ENCODE results near the gene L3MBTL4.

Gene L3MBTL4

GRCh38 chr18:6363216-6363615, 51.5 kb downstream of the L3MBTL4 start:
- no peak for DNase-seq (ENCODE audit: low spot score)

DNA sequence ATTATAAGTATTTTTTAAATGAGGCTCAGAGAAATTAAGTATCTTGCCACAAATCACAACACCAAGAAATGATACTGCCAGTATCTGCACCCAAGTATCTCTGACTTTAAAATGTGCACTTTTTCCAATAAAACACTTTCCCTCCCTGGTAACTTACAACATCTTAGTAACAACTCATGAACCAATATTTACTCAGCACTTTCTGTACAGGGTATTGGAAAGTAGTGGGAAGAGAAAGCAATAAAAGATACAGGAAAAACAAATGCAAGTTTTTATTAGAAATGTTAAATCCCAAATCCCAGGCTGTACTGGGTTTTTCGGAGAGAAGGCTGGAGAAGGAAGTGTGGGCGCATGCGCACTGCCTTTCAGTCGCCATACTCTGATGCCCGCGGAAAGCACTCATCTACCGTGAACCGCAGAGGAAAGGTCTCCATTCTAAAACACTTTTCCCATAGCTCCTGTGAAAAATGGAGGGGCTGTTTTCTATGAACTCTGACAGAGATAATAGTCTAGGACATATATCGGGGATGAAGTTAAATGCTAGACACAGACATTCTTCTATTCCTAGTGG, 52.1 kb downstream of the L3MBTL4 start:
- DNase-seq (ENCODE audit: low spot score), result no peak

GRCh38 chr18:6357668-6358067, 57.0 kb downstream of the L3MBTL4 start:
- DNase-seq (ENCODE audit: low spot score), result no peak

DNA sequence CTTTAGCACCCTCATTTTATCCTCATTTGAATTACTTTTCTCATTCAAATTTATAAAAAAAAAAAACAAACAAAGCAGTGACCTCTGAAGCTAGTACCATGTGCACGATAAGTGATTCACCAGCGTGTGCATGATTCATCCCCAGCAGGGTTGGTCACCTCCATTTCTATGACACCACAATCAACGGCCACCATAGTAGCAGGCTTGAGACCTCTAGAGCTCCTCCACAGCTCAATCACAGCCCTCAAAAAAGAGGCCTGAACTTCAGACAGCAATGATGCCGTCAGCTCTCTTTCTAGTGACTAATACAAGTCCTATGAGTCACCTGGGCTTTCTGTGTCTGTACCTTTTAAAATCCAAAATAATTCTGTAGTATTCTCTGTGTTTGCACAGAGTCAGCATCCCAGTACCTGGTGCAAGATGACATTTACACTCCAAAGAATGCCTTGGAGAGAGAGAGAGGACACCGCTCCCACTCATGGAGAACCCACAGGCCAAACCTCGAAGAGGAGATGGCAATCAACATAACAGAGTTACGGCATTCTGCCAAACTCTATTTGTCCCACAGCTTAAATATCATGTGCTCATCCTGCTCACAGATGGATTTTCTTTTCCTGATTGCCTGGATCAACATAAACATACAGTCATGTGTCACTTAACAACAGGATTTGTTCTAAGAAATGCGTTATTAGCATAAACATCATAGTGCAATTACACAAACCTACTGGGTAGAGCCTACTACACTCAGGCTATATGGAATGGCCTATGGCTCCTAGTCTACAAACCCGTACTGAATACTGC, 58.7 kb downstream of the L3MBTL4 start:
- DNase-seq (ENCODE audit: low spot score), result no peak

DNA sequence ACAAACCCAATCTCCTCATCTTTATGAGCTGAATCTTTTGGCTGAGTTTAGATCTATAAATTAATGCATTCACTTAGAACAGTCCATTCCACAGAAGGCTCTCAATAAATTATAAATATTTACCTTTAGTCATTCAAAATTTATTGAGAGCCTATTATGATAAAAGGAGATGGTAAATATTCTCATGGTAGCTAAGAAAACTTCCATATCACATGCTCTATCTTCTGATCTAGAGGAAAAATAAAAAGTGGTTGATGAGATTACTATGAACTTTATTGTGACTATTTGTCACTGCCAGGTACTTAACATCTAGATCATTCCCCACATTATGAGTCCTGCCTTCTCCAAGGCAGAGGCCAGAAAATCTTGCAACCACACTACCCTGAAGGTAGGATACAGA, 62.4 kb downstream of the L3MBTL4 start:
- DNase-seq (ENCODE audit: low spot score), result no peak

DNA sequence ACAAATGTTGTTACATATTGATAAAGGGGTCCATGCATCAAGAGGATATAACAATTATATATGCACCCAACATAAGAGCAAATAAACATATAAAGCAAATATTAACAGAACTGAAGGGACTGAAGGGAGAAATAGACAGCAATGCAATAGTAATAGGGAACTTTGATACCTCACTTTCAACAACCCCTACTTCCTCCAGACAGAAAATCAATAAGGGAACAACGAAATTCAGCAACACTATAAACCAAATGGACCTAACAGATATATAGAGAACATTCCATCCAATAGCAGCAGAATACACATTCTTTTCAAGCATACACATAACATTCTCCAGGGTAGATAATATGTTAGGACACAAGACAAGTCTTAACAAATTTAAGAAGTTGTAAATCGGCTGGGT, 71.7 kb downstream of the L3MBTL4 start:
- DNase-seq (ENCODE audit: low spot score), result no peak

DNA sequence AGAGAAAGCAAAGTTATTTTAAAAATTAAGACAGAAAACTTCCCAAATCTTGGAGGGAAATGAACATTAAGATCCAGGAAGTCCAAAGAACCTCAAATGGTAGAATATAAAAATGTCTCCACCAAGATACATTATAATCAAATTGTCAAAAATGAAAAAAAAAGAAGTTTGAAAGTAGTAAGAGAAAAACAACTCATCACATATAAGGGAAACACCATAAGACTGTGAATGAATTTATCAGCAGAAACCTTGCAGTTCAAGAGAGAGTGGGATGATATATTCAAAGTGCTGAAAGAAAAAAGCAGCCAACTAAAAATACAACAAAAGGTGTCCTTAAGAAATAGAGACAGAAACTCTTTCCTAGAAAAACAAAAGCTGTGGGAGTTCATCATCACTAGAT, 73.0 kb downstream of the L3MBTL4 start:
- no peak for DNase-seq (ENCODE audit: low spot score)

- no peak for DNase-seq (ENCODE audit: low spot score)
Measured at GRCh38 chr18:6341303-6341702, 73.4 kb downstream of the L3MBTL4 start.

GRCh38 chr18:6340121-6340520, 74.6 kb downstream of the L3MBTL4 start:
- no peak for DNase-seq (ENCODE audit: low spot score)

- DNase-seq (ENCODE audit: low spot score), result no peak
Measured at GRCh38 chr18:6336239-6336638, 78.5 kb downstream of the L3MBTL4 start.

- no peak for DNase-seq (ENCODE audit: low spot score)
Measured at GRCh38 chr18:6333981-6334380, 80.7 kb downstream of the L3MBTL4 start.

- no peak for DNase-seq (ENCODE audit: low spot score)
Measured at GRCh38 chr18:6331872-6332271, 82.8 kb downstream of the L3MBTL4 start.

GRCh38 chr18:6330786-6331185, 83.9 kb downstream of the L3MBTL4 start:
- no peak for DNase-seq (ENCODE audit: low spot score)

DNA sequence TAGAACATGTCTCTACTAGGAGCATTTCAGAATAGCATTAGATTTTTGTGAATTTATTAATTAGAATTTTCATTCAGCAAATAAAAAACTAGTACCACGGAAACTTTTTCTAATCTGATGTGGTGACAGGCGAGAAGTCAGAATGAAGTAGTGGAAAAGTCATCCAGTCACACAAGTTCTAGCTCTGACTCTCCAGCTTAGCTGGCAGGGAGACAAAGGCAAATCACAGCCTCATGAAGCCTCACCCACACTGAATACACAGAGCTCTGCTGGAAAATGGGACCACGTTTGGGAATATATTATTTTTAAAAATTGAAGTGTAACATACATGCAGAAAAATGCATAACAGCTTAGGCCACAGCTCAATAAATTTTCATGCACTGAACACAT, 86.1 kb downstream of the L3MBTL4 start:
- DNase-seq (ENCODE audit: low spot score), result no peak

DNA sequence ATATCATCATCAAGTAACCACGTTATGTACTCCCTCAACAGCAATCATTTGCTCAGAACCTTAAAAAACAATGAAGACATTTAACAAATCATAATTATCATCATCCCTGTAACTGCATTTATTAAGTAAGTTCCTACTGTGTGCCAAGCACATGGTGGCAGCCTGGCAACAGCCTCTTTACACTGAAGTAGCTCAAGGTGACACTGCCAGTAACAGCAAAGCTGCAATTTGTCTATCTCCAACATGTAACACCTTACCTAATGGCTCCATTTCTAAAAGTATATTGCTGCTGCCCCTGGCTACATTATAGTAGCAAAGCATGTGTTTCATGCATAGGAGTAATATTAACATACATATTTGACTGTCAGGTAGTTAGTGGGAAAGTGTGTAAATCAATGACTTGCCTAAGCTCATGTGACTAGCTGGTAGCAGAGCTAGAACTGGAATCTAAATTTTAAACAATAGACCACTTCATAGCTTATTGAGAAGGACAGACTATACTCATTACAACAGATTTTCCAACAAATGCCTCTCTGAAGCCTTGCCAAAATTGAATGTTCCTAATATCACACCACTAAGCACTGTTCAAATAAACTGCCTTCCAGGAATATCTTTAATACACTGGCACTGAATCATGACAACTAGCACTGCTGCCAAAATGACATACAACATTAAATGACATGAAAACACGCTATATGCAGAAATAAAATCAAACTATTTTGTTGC, 86.7 kb downstream of the L3MBTL4 start:
- no peak for DNase-seq (ENCODE audit: low spot score)

DNA sequence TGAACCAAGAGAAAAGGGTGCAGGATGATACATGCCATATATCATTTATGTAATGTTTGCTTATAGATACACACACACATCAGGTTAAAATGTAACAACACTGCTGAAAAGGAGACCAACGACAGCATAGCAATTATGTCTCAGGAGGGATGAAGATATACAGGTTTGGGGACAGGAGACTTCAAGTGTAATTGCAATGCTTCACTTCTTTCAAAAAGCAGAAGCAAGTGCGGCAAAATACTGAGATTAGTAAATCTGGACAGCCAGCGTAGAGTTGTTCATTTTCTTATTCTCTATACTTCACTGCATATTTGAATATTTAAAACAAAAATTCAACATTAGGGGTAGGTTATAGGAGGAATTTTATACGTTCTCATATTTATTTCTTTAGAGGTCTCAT, 87.2 kb downstream of the L3MBTL4 start:
- no peak for DNase-seq (ENCODE audit: low spot score)

DNA sequence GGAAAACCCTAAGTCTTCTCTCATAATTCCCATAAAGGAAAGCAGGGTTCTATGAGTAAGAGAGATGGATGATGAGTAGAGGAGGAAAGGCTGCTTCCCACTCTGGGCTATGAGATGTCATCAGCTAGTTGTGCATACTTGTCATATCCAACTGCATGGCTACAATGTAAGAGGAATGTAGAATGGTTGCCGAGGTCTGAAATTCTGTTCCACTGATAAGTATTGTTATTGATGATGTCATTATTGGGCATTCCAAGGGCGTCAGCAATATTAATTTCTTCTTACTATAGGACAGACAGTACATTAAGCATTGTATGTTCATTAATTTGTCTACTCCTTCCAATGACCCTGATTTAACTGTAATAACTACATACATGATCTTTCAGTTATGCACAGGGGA, 88.1 kb downstream of the L3MBTL4 start:
- DNase-seq (ENCODE audit: low spot score), result no peak

GRCh38 chr18:6323319-6323889, 91.3 kb downstream of the L3MBTL4 start:
- no peak for DNase-seq (ENCODE audit: low spot score)

DNA sequence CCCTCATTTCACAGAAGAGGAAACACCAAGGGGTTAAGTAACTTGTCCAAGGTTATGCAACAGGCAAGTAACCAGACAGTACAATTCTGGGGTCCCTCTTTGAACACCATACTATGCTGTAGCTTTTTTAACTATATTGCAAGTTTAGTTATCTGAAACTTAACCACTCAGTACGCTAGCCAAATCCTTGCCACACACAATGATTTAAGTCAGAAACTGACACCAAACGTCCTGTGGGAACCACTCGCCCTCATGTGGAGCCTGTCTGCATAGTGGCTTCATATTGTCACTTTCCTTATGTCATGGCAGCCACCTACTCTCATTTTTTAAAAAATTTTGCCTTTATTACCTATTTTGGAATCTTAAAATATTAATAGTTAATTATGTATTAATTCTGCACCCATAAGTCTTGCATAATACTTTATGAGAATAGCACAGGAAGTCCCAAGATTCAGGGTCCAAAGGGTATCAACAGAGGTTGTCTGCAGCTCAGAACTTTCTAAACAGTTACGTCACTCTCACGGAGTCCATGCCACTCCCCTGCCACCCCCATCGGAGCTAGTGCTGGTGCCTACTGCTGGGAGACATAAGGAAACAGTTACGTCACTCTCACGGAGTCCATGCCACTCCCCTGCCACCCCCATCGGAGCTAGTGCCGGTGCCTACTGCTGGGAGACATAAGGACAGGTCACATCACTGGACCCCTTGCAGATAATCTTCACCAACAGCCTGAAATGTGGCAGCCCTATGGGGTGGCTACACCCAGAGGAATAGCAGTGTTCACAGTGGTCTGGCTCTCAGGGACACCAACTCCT, 99.0 kb downstream of the L3MBTL4 start:
- DNase-seq (ENCODE audit: low spot score), result no peak

DNA sequence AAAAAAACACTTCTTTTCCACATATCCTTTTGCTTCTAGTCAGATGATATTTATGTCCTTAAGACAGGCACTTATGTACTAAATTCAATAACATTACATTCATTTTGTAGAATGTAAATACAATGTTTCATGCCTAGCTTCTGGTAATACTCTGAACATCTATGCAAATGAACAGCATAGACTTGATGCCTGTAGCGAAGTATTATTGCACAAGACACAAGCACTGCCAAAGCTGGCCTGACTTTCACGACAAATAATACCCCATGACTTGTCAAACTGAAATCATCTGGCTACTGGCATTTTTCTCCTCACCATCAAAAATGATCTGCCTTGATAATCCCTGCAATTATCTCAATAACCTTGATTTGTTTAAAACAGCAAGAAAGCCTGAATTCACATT, 101.3 kb downstream of the L3MBTL4 start:
- no peak for DNase-seq (ENCODE audit: low spot score)

DNA sequence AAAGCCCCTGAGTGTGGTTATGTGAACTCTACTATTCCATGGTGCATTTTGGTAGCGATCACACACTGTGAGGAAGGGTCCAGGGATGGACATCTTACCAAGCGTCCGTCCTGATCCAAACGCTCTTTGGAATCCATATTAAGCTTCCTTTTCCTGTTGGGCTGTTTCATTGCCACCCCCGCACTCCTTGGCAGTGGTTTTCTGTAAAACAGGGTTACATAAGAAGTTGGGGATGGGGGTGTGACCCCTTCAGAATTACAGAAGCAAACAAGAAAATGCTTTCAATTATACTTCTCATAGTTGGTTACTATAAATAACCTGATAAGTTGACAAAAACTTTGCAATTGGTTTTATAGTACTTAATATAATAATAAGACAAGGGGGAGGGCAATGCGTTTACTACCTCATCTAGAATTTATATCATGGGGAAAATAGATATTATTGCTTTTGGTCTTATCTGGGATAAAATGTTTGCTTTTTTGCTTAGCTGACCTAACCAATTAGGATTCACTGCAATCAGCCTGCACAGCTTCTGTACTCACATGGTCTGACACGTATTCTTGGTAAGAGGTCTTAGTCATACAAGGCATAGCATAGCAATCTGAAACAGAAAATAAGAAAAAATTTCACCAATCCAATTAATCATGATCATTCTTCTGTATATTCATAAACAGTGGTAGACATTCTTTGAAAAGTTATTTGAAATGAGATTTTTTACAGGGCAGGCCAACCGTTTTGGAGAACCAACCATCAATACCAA, 103.1 kb downstream of the L3MBTL4 start:
- no peak for DNase-seq (ENCODE audit: low spot score)

Measured in putamen (tissue), 1 donor.